Astrocyte (in vitro differentiated cells and primary cell): ENCODE measurements around the gene LRRC28.

ENCODE experiments used
- EZH2 ChIP-seq: IDR thresholded peaks from 2 replicates; pipeline ENCODE4 v1.6.1; 2012; ENCODE audit warnings: mild to moderate bottlenecking, low read length, inconsistent platforms; ENCODE audit not compliant: insufficient read depth
- TF ChIP-seq, protein P1 (sequence below): IDR thresholded peaks from 2 replicates; pipeline ENCODE4 v1.5.1; 2011; ENCODE audit warnings: low read depth, mild to moderate bottlenecking, inconsistent platforms, low read length, moderate library complexity; ENCODE audit not compliant: insufficient read depth

DNA sequence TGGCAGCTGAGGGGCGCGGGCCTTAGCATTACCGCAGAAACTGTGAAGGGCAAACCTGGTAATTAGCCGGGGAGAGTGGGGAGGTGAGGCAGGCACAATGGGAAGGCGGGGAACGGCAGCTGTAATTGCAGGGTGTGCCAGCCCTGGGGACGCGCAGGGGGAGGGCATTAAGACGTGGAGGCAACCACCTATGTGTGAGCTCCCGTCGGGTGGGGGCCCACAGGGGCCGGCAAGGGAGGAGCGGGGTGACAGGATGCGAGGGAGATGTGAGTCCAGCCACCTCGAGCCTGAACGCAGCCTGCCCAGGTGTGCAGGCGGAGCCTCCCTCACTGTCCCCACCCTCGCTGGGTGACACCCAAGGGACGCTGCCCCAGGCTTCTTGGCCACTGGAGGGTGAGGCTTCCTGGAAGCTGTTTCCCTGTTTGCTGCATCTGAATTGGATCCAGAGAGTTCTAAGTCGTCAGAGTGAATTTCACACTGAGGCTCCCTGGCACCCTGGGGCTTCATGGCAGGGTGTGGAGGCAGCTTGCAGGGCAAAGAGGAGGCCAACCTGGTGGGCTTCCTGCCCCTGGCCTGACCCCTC is 183.9 kb downstream of the LRRC28 start:
- TF ChIP-seq, protein P1, sequence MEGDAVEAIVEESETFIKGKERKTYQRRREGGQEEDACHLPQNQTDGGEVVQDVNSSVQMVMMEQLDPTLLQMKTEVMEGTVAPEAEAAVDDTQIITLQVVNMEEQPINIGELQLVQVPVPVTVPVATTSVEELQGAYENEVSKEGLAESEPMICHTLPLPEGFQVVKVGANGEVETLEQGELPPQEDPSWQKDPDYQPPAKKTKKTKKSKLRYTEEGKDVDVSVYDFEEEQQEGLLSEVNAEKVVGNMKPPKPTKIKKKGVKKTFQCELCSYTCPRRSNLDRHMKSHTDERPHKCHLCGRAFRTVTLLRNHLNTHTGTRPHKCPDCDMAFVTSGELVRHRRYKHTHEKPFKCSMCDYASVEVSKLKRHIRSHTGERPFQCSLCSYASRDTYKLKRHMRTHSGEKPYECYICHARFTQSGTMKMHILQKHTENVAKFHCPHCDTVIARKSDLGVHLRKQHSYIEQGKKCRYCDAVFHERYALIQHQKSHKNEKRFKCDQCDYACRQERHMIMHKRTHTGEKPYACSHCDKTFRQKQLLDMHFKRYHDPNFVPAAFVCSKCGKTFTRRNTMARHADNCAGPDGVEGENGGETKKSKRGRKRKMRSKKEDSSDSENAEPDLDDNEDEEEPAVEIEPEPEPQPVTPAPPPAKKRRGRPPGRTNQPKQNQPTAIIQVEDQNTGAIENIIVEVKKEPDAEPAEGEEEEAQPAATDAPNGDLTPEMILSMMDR: no peak
- no peak for TF ChIP-seq EZH2
